Activated T-cell treated with anti-CD3 and anti-CD28 coated beads, Interleukin-2, amount 50 U/mL, for 1 hour (primary cell): Measurements from ENCODE around the gene HLA-DRB5.
"Not testable (repeated sequence)": the region's sequence is repeated elsewhere in the genome, so short reads cannot be mapped to it uniquely, and the experiment has no call there.

Experiments used
- DNase-seq: peaks from one replicate; pipeline ENCODE4 v3.0.0-alpha.2; 2020

The HLA-DRB5 gene

GRCh38 chr6:32492351-32492750 lies 37.7 kb downstream of the HLA-DRB5 start:
- DNase-seq: no peak

- DNase-seq: no peak
Measured at GRCh38 chr6:32491700-32492099, 38.4 kb downstream of the HLA-DRB5 start.

GRCh38 chr6:32488083-32488482 lies 42.0 kb downstream of the HLA-DRB5 start:
- no peak for DNase-seq

- no peak for DNase-seq
Measured at GRCh38 chr6:32484614-32484998, 45.5 kb downstream of the HLA-DRB5 start.

- no peak for DNase-seq
Measured at GRCh38 chr6:32483968-32484613, 46.0 kb downstream of the HLA-DRB5 start.

- no peak for DNase-seq
Measured at GRCh38 chr6:32475392-32476206, 54.5 kb downstream of the HLA-DRB5 start.

- not testable (repeated sequence) for DNase-seq
Measured at GRCh38 chr6:32473376-32474348, 56.4 kb downstream of the HLA-DRB5 start.

- no peak for DNase-seq
Measured at GRCh38 chr6:32472781-32473375, 57.2 kb downstream of the HLA-DRB5 start.

- DNase-seq: not testable (repeated sequence)
Measured at GRCh38 chr6:32467743-32468503, 62.2 kb downstream of the HLA-DRB5 start.
